HepG2 (cell line): ENCODE data around the gene SEC14L1. TPM values are rescaled to one million over a fixed set of nuclear protein-coding genes. Genes with fewer than 3 reads are reported as not detected.

ENCODE experiments used
- CAMTA2 ChIP-seq: sonication (generic); formaldehyde crosslinking; IDR thresholded peaks from 2 replicates; pipeline ENCODE4 v1.4.0; 2020; ENCODE audit warnings: mild to moderate bottlenecking, missing genetic modification reagents, borderline replicate concordance
- HDAC2 ChIP-seq: sonication (generic); formaldehyde crosslinking; IDR thresholded peaks from 2 replicates; pipeline ENCODE4 v1.4.0; 2020; ENCODE audit warnings: missing genetic modification reagents
- IRF2 ChIP-seq: IDR thresholded peaks from 2 replicates; pipeline ENCODE4 v1.6.1; 2018; ENCODE audit warnings: missing genetic modification reagents, missing compliant biosample characterization
- NCOA1 ChIP-seq: sonication (generic); formaldehyde crosslinking; IDR thresholded peaks from 2 replicates; pipeline ENCODE4 v1.9.0; 2021; ENCODE audit warnings: missing genetic modification reagents
- NCOR1 ChIP-seq: fragments of 200-600 bp; sonication (generic); IDR thresholded peaks from 2 replicates; pipeline ENCODE4 v1.7.0; 2017; ENCODE audit warnings: antibody characterized with exemption, low read length, borderline replicate concordance
- NFKB2 ChIP-seq: sonication (generic); formaldehyde crosslinking; IDR thresholded peaks from 2 replicates; pipeline ENCODE4 v1.4.0; 2020; ENCODE audit warnings: missing genetic modification reagents, borderline replicate concordance
- PBX3 ChIP-seq: sonication (generic); formaldehyde crosslinking; IDR thresholded peaks from 2 replicates; pipeline ENCODE4 v1.8.1; 2023; ENCODE audit warnings: missing genetic modification reagents, inconsistent platforms, borderline replicate concordance
- ZGPAT ChIP-seq: IDR thresholded peaks from 2 replicates; pipeline ENCODE4 v1.6.1; 2016; ENCODE audit warnings: mild to moderate bottlenecking
- ZHX1 ChIP-seq: sonication (generic); formaldehyde crosslinking; IDR thresholded peaks from 2 replicates; pipeline ENCODE4 v1.8.1; 2022; ENCODE audit warnings: low read depth, mild to moderate bottlenecking, missing genetic modification reagents
- ZNF160 ChIP-seq: sonication (generic); formaldehyde crosslinking; IDR thresholded peaks from 2 replicates; pipeline ENCODE4 v1.8.0; 2022; ENCODE audit warnings: mild to moderate bottlenecking, inconsistent platforms, missing genetic modification reagents
- ZNF207 ChIP-seq: fragments of 450-650 bp; IDR thresholded peaks from 2 replicates; pipeline ENCODE4 v1.6.1; 2016; ENCODE audit warnings: antibody characterized with exemption, borderline replicate concordance
- ZNF367 ChIP-seq: sonication (generic); formaldehyde crosslinking; IDR thresholded peaks from 2 replicates; pipeline ENCODE4 v1.4.0; 2020; ENCODE audit warnings: missing genetic modification reagents, borderline replicate concordance
- ZNF510 ChIP-seq: sonication (generic); formaldehyde crosslinking; IDR thresholded peaks from 2 replicates; pipeline ENCODE4 v1.4.0; 2020; ENCODE audit warnings: low read depth, mild to moderate bottlenecking, missing genetic modification reagents
- ZNF564 ChIP-seq: sonication (generic); formaldehyde crosslinking; IDR thresholded peaks from 2 replicates; pipeline ENCODE4 v1.8.1; 2023; ENCODE audit warnings: mild to moderate bottlenecking, missing genetic modification reagents
- ZNF607 ChIP-seq: sonication (generic); formaldehyde crosslinking; IDR thresholded peaks from 2 replicates; pipeline ENCODE4 v1.5.1; 2020; ENCODE audit warnings: missing genetic modification reagents, mild to moderate bottlenecking, borderline replicate concordance
- polyA plus RNA-seq, 8 experiments: library from polyadenylated mRNA; depleted of rRNA in 3 of 8; stranded (reverse) in 7 of 8; unstranded in 1 of 8; fragments of >200 nt; fragmentation: Illumina TruSeq in 4 of 8; extraction: Trizol in 4 of 8; gene quantifications; 2 replicates each; pipeline versions ENCODE4 v1.2.1 to v1.2.3, GENCODE V29; 2011 to 2016; ENCODE audit warnings: low read depth in 4 of 8, missing spikeins in 1 of 8, mixed read lengths in 1 of 8; ENCODE audit not compliant: insufficient read depth in 1 of 8
- total RNA-seq, 5 experiments: library from RNA; depleted of rRNA; stranded (reverse); fragments of >200 nt; fragmentation: Illumina TruSeq; extraction: Trizol; gene quantifications; 2 replicates each; pipeline ENCODE4 v1.2.3, GENCODE V29; 2016; ENCODE audit warnings: low read depth in 1 of 5

SEC14L1 gene
- total and polyA plus RNA-seq, 2 of the 13 experiments (the other 11 are each of a cell fraction or from before 2014, with no cell fraction given), result 26.3 to 43.9 TPM

- TF ChIP-seq ZGPAT (CRISPR knock-in tag) (peak; percentile 71; the same call in 1 of the 2 replicates), NCOA1 (CRISPR knock-in tag) (peak; percentile 60; the same call in 1 of the 2 replicates), ZNF607 (CRISPR knock-in tag) (no peak), ZNF160 (CRISPR knock-in tag) (no peak), NFKB2 (CRISPR knock-in tag) (no peak; the same call in 1 of the 2 replicates), PBX3 (CRISPR knock-in tag) (no peak), ZNF367 (no peak), CAMTA2 (CRISPR knock-in tag) (no peak), ZNF207 (no peak), ZNF510 (no peak; the same call in 1 of the 2 replicates), NCOR1 (peak; percentile 37), ZHX1 (CRISPR knock-in tag) (no peak), IRF2 (peak; percentile 78), HDAC2 (CRISPR knock-in tag) (no peak; the same call in 1 of the 2 replicates), ZNF564 (no peak)
These were observed 67.5 kb downstream of the SEC14L1 start (continued) for GRCh38 chr17:77208217-77208808.
